Ovary (tissue), 3 donors: ENCODE results near the gene MAOB.

Experiments
- EP300 ChIP-seq: sonication (generic); formaldehyde crosslinking; IDR thresholded peaks from one replicate; pipeline ENCODE4 v1.6.1; 2017; ENCODE audit warnings: antibody characterized with exemption
- TF ChIP-seq, protein P1 (sequence below), 3 donors: fragments of 450-650 bp in 2 of 3; fragments of 200-600 bp in 1 of 3; IDR thresholded peaks; one replicate each; pipeline versions ENCODE4 v1.5.1 to v1.8.0; 2016 to 2022; ENCODE audit warnings: antibody characterized with exemption in 3 of 3, mild to moderate bottlenecking in 1 of 3
- donor health status: DM: no; HTN: no; CAD: no.

DNA sequence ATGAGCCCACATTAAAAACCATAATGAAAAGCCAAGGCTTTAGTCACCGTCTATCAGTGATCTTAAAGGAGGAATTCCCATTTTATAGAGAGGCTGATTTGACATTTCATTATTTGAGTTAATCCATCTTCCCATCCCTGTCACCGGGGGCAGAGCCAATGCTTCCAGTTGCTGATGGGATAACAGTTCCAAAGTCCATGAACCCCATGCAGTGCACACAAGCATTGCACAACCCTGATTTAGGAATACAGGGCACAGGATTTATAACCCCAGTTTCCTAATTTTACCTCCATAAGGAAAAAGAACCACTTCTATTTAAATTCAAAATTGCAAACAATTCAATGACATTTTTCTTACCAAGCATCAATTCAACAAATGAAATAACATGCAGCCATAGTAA, 36.5 kb downstream of the MAOB start:
- TF ChIP-seq, protein P1, sequence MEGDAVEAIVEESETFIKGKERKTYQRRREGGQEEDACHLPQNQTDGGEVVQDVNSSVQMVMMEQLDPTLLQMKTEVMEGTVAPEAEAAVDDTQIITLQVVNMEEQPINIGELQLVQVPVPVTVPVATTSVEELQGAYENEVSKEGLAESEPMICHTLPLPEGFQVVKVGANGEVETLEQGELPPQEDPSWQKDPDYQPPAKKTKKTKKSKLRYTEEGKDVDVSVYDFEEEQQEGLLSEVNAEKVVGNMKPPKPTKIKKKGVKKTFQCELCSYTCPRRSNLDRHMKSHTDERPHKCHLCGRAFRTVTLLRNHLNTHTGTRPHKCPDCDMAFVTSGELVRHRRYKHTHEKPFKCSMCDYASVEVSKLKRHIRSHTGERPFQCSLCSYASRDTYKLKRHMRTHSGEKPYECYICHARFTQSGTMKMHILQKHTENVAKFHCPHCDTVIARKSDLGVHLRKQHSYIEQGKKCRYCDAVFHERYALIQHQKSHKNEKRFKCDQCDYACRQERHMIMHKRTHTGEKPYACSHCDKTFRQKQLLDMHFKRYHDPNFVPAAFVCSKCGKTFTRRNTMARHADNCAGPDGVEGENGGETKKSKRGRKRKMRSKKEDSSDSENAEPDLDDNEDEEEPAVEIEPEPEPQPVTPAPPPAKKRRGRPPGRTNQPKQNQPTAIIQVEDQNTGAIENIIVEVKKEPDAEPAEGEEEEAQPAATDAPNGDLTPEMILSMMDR (IDR thresholded peaks at IDR 0.05), result no peak
- TF ChIP-seq EP300, result no peak
